ENCODE results near the gene XRCC1.

Gene XRCC1

DNA sequence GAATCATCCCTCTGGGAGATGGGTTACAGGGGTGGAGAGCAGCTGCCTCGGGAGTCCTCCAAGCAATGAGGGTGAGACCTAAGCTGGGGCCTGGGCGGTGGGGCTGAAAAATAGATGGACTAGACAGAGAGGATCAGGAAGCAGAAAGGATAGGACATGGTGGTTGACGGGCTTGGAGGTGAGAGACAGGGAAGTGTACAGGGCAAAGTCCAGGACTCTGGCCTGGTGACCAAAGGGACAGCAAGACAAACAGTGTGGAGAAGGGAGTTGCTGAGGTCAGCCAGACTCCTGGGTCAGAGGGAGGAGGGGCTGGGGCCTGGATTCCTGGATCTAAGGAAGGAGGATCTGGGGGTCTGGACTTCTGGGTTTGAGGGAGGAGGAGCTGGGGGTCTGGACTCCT is 76.3 kb downstream of the XRCC1 start:
- TF ChIP-seq, protein P1, sequence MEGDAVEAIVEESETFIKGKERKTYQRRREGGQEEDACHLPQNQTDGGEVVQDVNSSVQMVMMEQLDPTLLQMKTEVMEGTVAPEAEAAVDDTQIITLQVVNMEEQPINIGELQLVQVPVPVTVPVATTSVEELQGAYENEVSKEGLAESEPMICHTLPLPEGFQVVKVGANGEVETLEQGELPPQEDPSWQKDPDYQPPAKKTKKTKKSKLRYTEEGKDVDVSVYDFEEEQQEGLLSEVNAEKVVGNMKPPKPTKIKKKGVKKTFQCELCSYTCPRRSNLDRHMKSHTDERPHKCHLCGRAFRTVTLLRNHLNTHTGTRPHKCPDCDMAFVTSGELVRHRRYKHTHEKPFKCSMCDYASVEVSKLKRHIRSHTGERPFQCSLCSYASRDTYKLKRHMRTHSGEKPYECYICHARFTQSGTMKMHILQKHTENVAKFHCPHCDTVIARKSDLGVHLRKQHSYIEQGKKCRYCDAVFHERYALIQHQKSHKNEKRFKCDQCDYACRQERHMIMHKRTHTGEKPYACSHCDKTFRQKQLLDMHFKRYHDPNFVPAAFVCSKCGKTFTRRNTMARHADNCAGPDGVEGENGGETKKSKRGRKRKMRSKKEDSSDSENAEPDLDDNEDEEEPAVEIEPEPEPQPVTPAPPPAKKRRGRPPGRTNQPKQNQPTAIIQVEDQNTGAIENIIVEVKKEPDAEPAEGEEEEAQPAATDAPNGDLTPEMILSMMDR (conservative IDR thresholded peaks at IDR 0.05; ENCODE audit: control insufficient read depth, insufficient read depth, low read depth, low read length): no peak
- no peak for DNase-seq (ENCODE audit: low read depth)
- no peak overlapping the region for H3K4me3 ChIP-seq (ENCODE audit: control insufficient read depth, low read depth, low read length)

DNA sequence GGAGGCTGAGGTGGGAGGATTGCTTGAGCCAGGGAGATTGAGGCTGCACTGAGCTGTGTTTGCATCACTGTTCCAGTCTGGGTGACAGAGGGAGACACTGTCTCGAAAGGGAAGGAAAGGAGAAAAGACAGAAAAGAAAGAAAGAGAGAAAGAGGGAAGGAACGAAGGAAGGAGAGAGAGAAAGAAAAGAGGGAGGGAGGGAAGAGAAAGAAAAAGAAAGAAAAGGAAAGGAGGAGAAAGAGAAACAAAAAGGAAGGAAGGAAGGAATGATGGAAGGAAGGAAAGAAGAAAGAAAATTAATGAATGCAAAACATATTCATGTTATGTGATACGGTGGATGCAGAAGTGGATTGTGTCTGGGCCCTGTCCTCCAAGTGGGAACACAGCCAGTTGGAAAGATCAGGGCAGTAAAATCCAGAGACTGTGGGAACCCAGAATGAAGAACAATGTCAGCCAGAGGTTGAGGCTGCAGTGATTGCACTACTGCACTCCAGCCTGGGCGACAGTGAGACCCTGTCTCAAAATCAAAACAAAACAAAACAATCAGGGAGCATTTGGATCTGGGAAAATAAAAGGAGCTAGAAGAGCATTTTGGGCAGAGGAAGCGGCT is 77.0 kb downstream of the XRCC1 start:
- TF ChIP-seq, protein P1 (conservative IDR thresholded peaks at IDR 0.05; ENCODE audit: control insufficient read depth, insufficient read depth, low read depth, low read length): no peak
- DNase-seq (ENCODE audit: low read depth): no peak
- H3K4me3 ChIP-seq (ENCODE audit: control insufficient read depth, low read depth, low read length): no peak overlapping the region

DNA sequence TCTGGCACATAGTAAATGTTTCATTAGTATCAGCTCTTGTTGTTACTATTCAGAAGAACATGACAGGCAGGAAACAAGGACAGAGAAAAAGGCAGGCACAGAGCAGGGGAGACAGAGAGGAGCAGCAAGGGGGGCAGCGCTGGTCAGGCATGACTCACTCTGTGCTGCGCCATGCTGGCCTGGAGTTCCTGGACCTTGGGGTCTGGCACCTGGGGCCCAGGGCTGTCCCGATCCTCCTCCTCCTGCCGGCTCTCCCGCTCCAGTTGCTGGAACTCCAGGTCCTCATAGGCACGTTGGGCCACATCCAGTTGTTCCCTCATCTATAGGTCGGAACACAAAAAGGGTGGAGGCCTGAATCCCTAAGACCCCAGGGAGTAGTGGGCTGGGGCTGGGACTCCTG is 78.4 kb downstream of the XRCC1 start:
- H3K4me3 ChIP-seq (ENCODE audit: control insufficient read depth, low read depth, low read length): no peak overlapping the region
- TF ChIP-seq, protein P1 (conservative IDR thresholded peaks at IDR 0.05; ENCODE audit: control insufficient read depth, insufficient read depth, low read depth, low read length): no peak
- DNase-seq (ENCODE audit: low read depth): no peak

DNA sequence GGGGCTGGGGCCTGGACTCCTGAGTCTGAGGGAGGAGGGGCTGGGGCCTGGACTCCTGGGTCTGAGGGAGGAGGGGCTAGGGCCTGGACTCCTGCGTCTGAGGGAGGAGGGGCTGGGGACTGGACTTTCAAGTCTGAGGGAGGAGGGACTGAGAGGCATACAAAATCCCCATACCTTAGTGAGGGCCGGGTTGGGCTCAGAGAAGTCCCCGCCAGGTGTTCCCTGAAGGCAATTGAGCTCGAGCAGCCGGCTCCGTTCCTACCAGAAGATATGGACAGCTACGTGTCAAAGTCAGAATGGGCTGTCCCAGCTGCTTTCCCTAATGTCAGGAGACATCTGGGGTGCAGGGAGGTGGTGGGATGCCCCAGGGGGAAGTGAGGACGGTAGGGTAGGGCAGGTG is 80.2 kb downstream of the XRCC1 start:
- no peak overlapping the region for H3K4me3 ChIP-seq (ENCODE audit: control insufficient read depth, low read depth, low read length)
- TF ChIP-seq, protein P1 (conservative IDR thresholded peaks at IDR 0.05; ENCODE audit: control insufficient read depth, insufficient read depth, low read depth, low read length): no peak
- no peak for DNase-seq (ENCODE audit: low read depth)

Data from fibroblast of mammary gland (primary cell).